Smooth muscle cell (in vitro differentiated cells): ENCODE measurements around the gene C12orf57. TPM values are rescaled to one million over a fixed set of nuclear protein-coding genes. Genes with fewer than 3 reads are reported as not detected.

Source experiments
- DNase-seq: peaks from one replicate; lab custom pipeline; 2025; ENCODE audit not compliant: unreplicated experiment; lab: John Stamatoyannopoulos, UW
- H2AFZ ChIP-seq: fragments of 200-600 bp; sonication (generic); 2 replicates; pipeline ENCODE4 v1.6.0; 2016; ENCODE audit warnings: antibody characterized with exemption, low read depth, mild to moderate bottlenecking
- H3F3A ChIP-seq: fragments of 200-600 bp; sonication (generic); 2 replicates; pipeline ENCODE4 v1.6.0; 2017; ENCODE audit warnings: antibody characterized with exemption, low read depth
- H3K27ac ChIP-seq: fragments of 200-600 bp; sonication (generic); 2 replicates; pipeline ENCODE4 v1.5.1; 2016; ENCODE audit warnings: low read depth, mild to moderate bottlenecking
- H3K27me3 ChIP-seq: fragments of 200-600 bp; sonication (generic); 2 replicates; pipeline ENCODE4 v1.6.1; 2016; ENCODE audit warnings: low read depth, mild to moderate bottlenecking
- H3K36me3 ChIP-seq: fragments of 200-600 bp; sonication (generic); 2 replicates; pipeline ENCODE4 v1.5.1; 2016; ENCODE audit warnings: low read depth
- H3K4me1 ChIP-seq: fragments of 200-600 bp; sonication (generic); 2 replicates; pipeline ENCODE4 v1.5.1; 2016; ENCODE audit warnings: low read depth
- H3K4me2 ChIP-seq: fragments of 200-600 bp; sonication (generic); 2 replicates; pipeline ENCODE4 v1.6.0; 2016; ENCODE audit warnings: mild to moderate bottlenecking
- H3K4me3 ChIP-seq: fragments of 200-600 bp; sonication (generic); 2 replicates; pipeline ENCODE4 v1.5.1; 2016; ENCODE audit warnings: mild to moderate bottlenecking
- H3K79me2 ChIP-seq: fragments of 200-600 bp; sonication (generic); 2 replicates; pipeline ENCODE4 v1.6.0; 2016; ENCODE audit warnings: low read depth, mild to moderate bottlenecking
- H3K9ac ChIP-seq: fragments of 200-600 bp; sonication (generic); 2 replicates; pipeline ENCODE4 v1.6.0; 2016; ENCODE audit warnings: low read depth
- H3K9me3 ChIP-seq: fragments of 200-600 bp; sonication (generic); replicated peaks from 2 replicates; pipeline ENCODE4 v1.5.1; 2016; ENCODE audit warnings: low read depth
- H4K20me1 ChIP-seq: fragments of 200-600 bp; sonication (generic); 2 replicates; pipeline ENCODE4 v1.6.0; 2016; ENCODE audit warnings: low read depth
- CTCF ChIP-seq: fragments of 200-600 bp; sonication (generic); IDR thresholded peaks from 2 replicates; pipeline ENCODE4 v1.5.1; 2017; ENCODE audit warnings: borderline replicate concordance, mild to moderate bottlenecking, antibody characterized with exemption; ENCODE audit not compliant: insufficient read depth, poor library complexity, severe bottlenecking
- WGBS: methylation state at CpG from one replicate; pipeline ENCODE4 v1.1.7; 2016; ENCODE audit warnings: low lambda C conversion rate; 5-methylcytosine and 5-hydroxymethylcytosine counted together
- polyA plus RNA-seq: library from polyadenylated mRNA; unstranded; fragments of >200 nt; fragmentation: Nextera tagmentation; extraction: Ambion mirVana; gene quantifications from 2 replicates; pipeline ENCODE4 v1.2.1, GENCODE V29; 2016
- total RNA-seq: library from RNA; depleted of rRNA; stranded (reverse); fragments of >200 nt; gene quantifications from 2 replicates; pipeline ENCODE4 v1.2.3, GENCODE V29; 2014

Gene C12orf57
- total RNA-seq (433 and 494 TPM in 2 replicates), polyA plus RNA-seq (360 and 397 TPM in 2 replicates)

- no peaks in the 10 kb centered on the region for H3K27me3 ChIP-seq
- peak within 1 kb of the TSS; percentile 98 for H3K27ac ChIP-seq
- H3K4me3 ChIP-seq, result peak within 1 kb of the TSS; percentile 60
- no peak within 1 kb of the TSS for H2AFZ ChIP-seq
- peak within 1 kb of the TSS; percentile 87 for H3K4me2 ChIP-seq
- no peaks in the 10 kb centered on the region for H3K9me3 ChIP-seq
- H3K79me2 ChIP-seq, result no peaks in the 10 kb centered on the region
- H3K4me1 ChIP-seq, result peaks cover 10% of the 10 kb centered on the region
- peaks cover 6% of the 10 kb centered on the region for H4K20me1 ChIP-seq
- peak within 1 kb of the TSS; percentile 92 for H3K9ac ChIP-seq
- H3F3A ChIP-seq, result peaks cover 14% of the 10 kb centered on the region
- TF ChIP-seq CTCF, result no peak
- H3K36me3 ChIP-seq, result no peaks in the 10 kb centered on the region
- no peak for DNase-seq
- WGBS, result under 1% methylated on average over 30 of the region's 31 CpGs
Measured at GRCh38 chr12:6943722-6944380, at the start of gene C12orf57, which contains the start of gene RNU7-1. TSS of gene C12orf57 (plus strand) at chr12:6944022. CDS start at chr12:6944122, 100 bp downstream. TSS of gene RNU7-1 (plus strand) at chr12:6943816.

GRCh38 chr12:6894321-6894720 is 49.5 kb upstream of the C12orf57 start:
- Histone ChIP-seq H3K9ac (no peak overlapping the region), H3K4me3 (no peak overlapping the region), H3K4me2 (no peak overlapping the region), H3K27me3 (no peaks in the 10 kb centered on the region), H3K4me1 (peaks cover 11% of the 10 kb centered on the region), H3F3A (no peaks in the 10 kb centered on the region), H4K20me1 (no peaks in the 10 kb centered on the region), H2AFZ (no peak overlapping the region), H3K27ac (no peak overlapping the region), H3K36me3 (no peaks in the 10 kb centered on the region), H3K9me3 (no peaks in the 10 kb centered on the region), H3K79me2 (no peaks in the 10 kb centered on the region)
- WGBS, result 88% methylated on average over 3 of the region's 3 CpGs
- DNase-seq, result no peak
- no peak for TF ChIP-seq CTCF

GRCh38 chr12:6896846-6897435 is 46.9 kb upstream of the C12orf57 start:
- TF ChIP-seq CTCF, result no peak
- no peak for DNase-seq
- Histone ChIP-seq H2AFZ (no peak overlapping the region), H3F3A (no peaks in the 10 kb centered on the region), H3K36me3 (no peaks in the 10 kb centered on the region), H3K9me3 (no peaks in the 10 kb centered on the region), H4K20me1 (no peaks in the 10 kb centered on the region), H3K4me3 (no peak overlapping the region), H3K4me1 (no peaks in the 10 kb centered on the region), H3K4me2 (no peak overlapping the region), H3K27ac (no peak overlapping the region), H3K27me3 (no peaks in the 10 kb centered on the region), H3K79me2 (no peaks in the 10 kb centered on the region), H3K9ac (no peak overlapping the region)
- 93% methylated on average over 6 of the region's 6 CpGs for WGBS
